HUES48 (cell line): Measurements from ENCODE around the gene FBN3.

Experiments used
- H3K27ac ChIP-seq: one replicate; pipeline ENCODE4 v1.7.0; 2013; ENCODE audit warnings: low read depth, low read length, inconsistent platforms
- H3K27me3 ChIP-seq: 2 replicates; pipeline ENCODE4 v1.6.1; 2013; ENCODE audit warnings: mild to moderate bottlenecking, low read length; ENCODE audit not compliant: control insufficient read depth, insufficient read depth
- H3K36me3 ChIP-seq: 2 replicates; pipeline ENCODE4 v1.6.1; 2013; ENCODE audit warnings: low read length; ENCODE audit not compliant: control insufficient read depth, insufficient read depth
- H3K4me1 ChIP-seq: 2 replicates; pipeline ENCODE4 v1.6.1; 2013; ENCODE audit warnings: mild to moderate bottlenecking, low read length; ENCODE audit not compliant: control insufficient read depth, insufficient read depth
- H3K4me3 ChIP-seq: 2 replicates; pipeline ENCODE4 v1.5.1; 2013; ENCODE audit warnings: mild to moderate bottlenecking, low read depth, low read length
- H3K9ac ChIP-seq: 2 replicates; pipeline ENCODE4 v1.6.1; 2013; ENCODE audit warnings: mild to moderate bottlenecking, low read depth, low read length, moderate library complexity
- H3K9me3 ChIP-seq: 2 replicates; pipeline ENCODE4 v1.6.1; 2013; ENCODE audit warnings: low read length; ENCODE audit not compliant: control insufficient read depth, insufficient read depth

The FBN3 gene

GRCh38 chr19:8088752-8089663, 60.4 kb downstream of the FBN3 start:
- Histone ChIP-seq H3K27me3 (no peaks in the 10 kb centered on the region), H3K9ac (no peak overlapping the region), H3K27ac (no peak overlapping the region), H3K4me3 (no peak overlapping the region), H3K36me3 (peaks cover 57% of the 10 kb centered on the region), H3K4me1 (no peaks in the 10 kb centered on the region), H3K9me3 (no peaks in the 10 kb centered on the region)

GRCh38 chr19:8087876-8088275, 61.5 kb downstream of the FBN3 start:
- Histone ChIP-seq H3K4me1 (no peaks in the 10 kb centered on the region), H3K9me3 (no peaks in the 10 kb centered on the region), H3K36me3 (peaks cover 52% of the 10 kb centered on the region), H3K4me3 (no peak overlapping the region), H3K27me3 (no peaks in the 10 kb centered on the region), H3K27ac (no peak overlapping the region), H3K9ac (no peak overlapping the region)

- no peak overlapping the region for H3K9ac ChIP-seq
- H3K36me3 ChIP-seq: peaks cover 52% of the 10 kb centered on the region
- H3K27ac ChIP-seq: no peak overlapping the region
- no peak overlapping the region for H3K4me3 ChIP-seq
- H3K4me1 ChIP-seq: no peaks in the 10 kb centered on the region
- H3K27me3 ChIP-seq: no peaks in the 10 kb centered on the region
- H3K9me3 ChIP-seq: no peaks in the 10 kb centered on the region
Measured at GRCh38 chr19:8086849-8087248, 62.5 kb downstream of the FBN3 start.

- Histone ChIP-seq H3K9me3 (no peaks in the 10 kb centered on the region), H3K9ac (no peak overlapping the region), H3K27ac (no peak overlapping the region)
Measured at GRCh38 chr19:8085598-8086408, 63.6 kb downstream of the FBN3 start.

GRCh38 chr19:8084152-8084551, 65.2 kb downstream of the FBN3 start:
- Histone ChIP-seq H3K9ac (no peak overlapping the region), H3K9me3 (no peaks in the 10 kb centered on the region), H3K27ac (no peak overlapping the region)

More at GRCh38 chr19:8085598-8086408, 63.6 kb downstream of the FBN3 start:
- Histone ChIP-seq H3K4me3 (no peak overlapping the region), H3K4me1 (no peaks in the 10 kb centered on the region), H3K36me3 (peaks cover 43% of the 10 kb centered on the region), H3K27me3 (no peaks in the 10 kb centered on the region)

GRCh38 chr19:8083141-8083540, 66.3 kb downstream of the FBN3 start:
- H3K36me3 ChIP-seq: peaks cover 23% of the 10 kb centered on the region

More at GRCh38 chr19:8084152-8084551, 65.2 kb downstream of the FBN3 start:
- H3K27me3 ChIP-seq: no peaks in the 10 kb centered on the region
- H3K4me3 ChIP-seq: no peak overlapping the region
- peaks cover 33% of the 10 kb centered on the region for H3K36me3 ChIP-seq
- no peaks in the 10 kb centered on the region for H3K4me1 ChIP-seq

GRCh38 chr19:8081569-8082550, 67.5 kb downstream of the FBN3 start:
- H3K4me3 ChIP-seq: no peak overlapping the region
- H3K27me3 ChIP-seq: no peaks in the 10 kb centered on the region
- H3K36me3 ChIP-seq: peaks cover 12% of the 10 kb centered on the region
- no peaks in the 10 kb centered on the region for H3K4me1 ChIP-seq
- H3K27ac ChIP-seq: no peak overlapping the region
- no peaks in the 10 kb centered on the region for H3K9me3 ChIP-seq
- H3K9ac ChIP-seq: no peak overlapping the region

More at GRCh38 chr19:8083141-8083540, 66.3 kb downstream of the FBN3 start:
- H3K27ac ChIP-seq: no peak overlapping the region
- no peaks in the 10 kb centered on the region for H3K27me3 ChIP-seq
- no peak overlapping the region for H3K9ac ChIP-seq
- H3K9me3 ChIP-seq: no peaks in the 10 kb centered on the region
- no peaks in the 10 kb centered on the region for H3K4me1 ChIP-seq
- no peak overlapping the region for H3K4me3 ChIP-seq

- H3K36me3 ChIP-seq: peaks cover 11% of the 10 kb centered on the region
- no peak overlapping the region for H3K4me3 ChIP-seq
- no peaks in the 10 kb centered on the region for H3K9me3 ChIP-seq
- no peaks in the 10 kb centered on the region for H3K27me3 ChIP-seq
- no peak overlapping the region for H3K27ac ChIP-seq
- H3K4me1 ChIP-seq: no peaks in the 10 kb centered on the region
- no peak overlapping the region for H3K9ac ChIP-seq
Measured at GRCh38 chr19:8080832-8081231, 68.6 kb downstream of the FBN3 start.

- Histone ChIP-seq H3K9me3 (no peaks in the 10 kb centered on the region), H3K4me3 (no peak overlapping the region), H3K9ac (no peak overlapping the region), H3K36me3 (peaks cover 16% of the 10 kb centered on the region), H3K27ac (no peak overlapping the region), H3K4me1 (no peaks in the 10 kb centered on the region), H3K27me3 (no peaks in the 10 kb centered on the region)
Measured at GRCh38 chr19:8079988-8080387, 69.4 kb downstream of the FBN3 start.
